HepG2 (cell line): ENCODE data around the gene THBD.

Experiments used
- ATF2 ChIP-seq: sonication (generic); formaldehyde crosslinking; IDR thresholded peaks from 2 replicates; pipeline ENCODE4 v1.4.0; 2020; ENCODE audit warnings: missing genetic modification reagents
- CTCF ChIP-seq: sonication (generic); formaldehyde crosslinking; IDR thresholded peaks from 2 replicates; pipeline ENCODE4 v1.5.0; 2020; ENCODE audit warnings: mild to moderate bottlenecking, missing genetic modification reagents, moderate library complexity
- DPF2 ChIP-seq: sonication (generic); formaldehyde crosslinking; IDR thresholded peaks from 2 replicates; pipeline ENCODE4 v1.4.0; 2020; ENCODE audit warnings: mild to moderate bottlenecking, low read depth, missing genetic modification reagents, borderline replicate concordance
- KAT8 ChIP-seq: IDR thresholded peaks from 2 replicates; pipeline ENCODE4 v1.6.1; 2016; ENCODE audit warnings: missing genetic modification reagents, missing compliant biosample characterization
- MAX ChIP-seq: IDR thresholded peaks from 2 replicates; pipeline ENCODE4 v1.6.1; 2012; ENCODE audit warnings: inconsistent platforms
- MXI1 ChIP-seq: IDR thresholded peaks from 3 replicates; pipeline ENCODE4 v1.6.1; 2012; ENCODE audit warnings: low read depth, low read length, inconsistent platforms, borderline replicate concordance
- RFX5 ChIP-seq: IDR thresholded peaks from 2 replicates; pipeline ENCODE4 v1.6.1; 2011; ENCODE audit warnings: low read depth, low read length, improper control_type of control experiment
- ZNF138 ChIP-seq: sonication (generic); formaldehyde crosslinking; IDR thresholded peaks from 2 replicates; pipeline ENCODE4 v1.5.0; 2020; ENCODE audit warnings: mild to moderate bottlenecking, low read depth, missing genetic modification reagents
- ZNF468 ChIP-seq: sonication (generic); formaldehyde crosslinking; IDR thresholded peaks from 2 replicates; pipeline ENCODE4 v1.8.0; 2022; ENCODE audit warnings: mild to moderate bottlenecking, moderate library complexity, missing genetic modification reagents
- ZNF780A ChIP-seq: sonication (generic); formaldehyde crosslinking; IDR thresholded peaks from 2 replicates; pipeline ENCODE4 v1.8.0; 2022; ENCODE audit warnings: mild to moderate bottlenecking, missing genetic modification reagents, moderate library complexity
- ZSCAN9 ChIP-seq: IDR thresholded peaks from 2 replicates; pipeline ENCODE4 v1.6.1; 2016; ENCODE audit warnings: borderline replicate concordance
- TF ChIP-seq, protein P1 (sequence below), 2 experiments: IDR thresholded peaks; 2 replicates each; pipeline ENCODE4 v1.6.1; 2011 to 2012; ENCODE audit warnings: low read length in 2 of 2, borderline replicate concordance in 1 of 2, low read depth in 1 of 2, mild to moderate bottlenecking in 1 of 2, moderate library complexity in 1 of 2

DNA sequence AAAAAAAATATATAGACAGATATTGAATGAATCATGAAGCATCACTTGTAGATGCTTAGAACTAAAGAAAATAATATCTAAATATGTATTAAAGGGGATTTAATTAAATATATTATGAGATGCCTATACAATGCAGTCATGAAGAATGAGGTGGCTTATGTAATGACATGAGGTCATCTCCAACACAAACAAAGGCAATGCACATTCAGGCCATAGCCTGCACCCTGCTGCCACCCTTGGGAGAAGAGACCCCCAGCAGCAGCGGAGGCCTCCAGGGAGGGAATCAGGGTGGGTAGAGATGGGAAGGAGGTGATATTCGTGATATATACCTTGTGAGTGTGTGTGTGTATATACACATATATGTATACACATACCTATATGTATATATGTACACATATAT lies 40.8 kb downstream of the THBD start:
- TF ChIP-seq KAT8 (CRISPR knock-in tag) = no peak
- no peak for TF ChIP-seq DPF2 (CRISPR knock-in tag)
- no peak for TF ChIP-seq RFX5
- TF ChIP-seq ZNF468 = no peak
- TF ChIP-seq ATF2 (CRISPR knock-in tag) = no peak
- TF ChIP-seq ZNF780A = no peak
- TF ChIP-seq ZNF138 = no peak
- no peak for TF ChIP-seq MAX
- TF ChIP-seq CTCF = no peak
- TF ChIP-seq, protein P1, sequence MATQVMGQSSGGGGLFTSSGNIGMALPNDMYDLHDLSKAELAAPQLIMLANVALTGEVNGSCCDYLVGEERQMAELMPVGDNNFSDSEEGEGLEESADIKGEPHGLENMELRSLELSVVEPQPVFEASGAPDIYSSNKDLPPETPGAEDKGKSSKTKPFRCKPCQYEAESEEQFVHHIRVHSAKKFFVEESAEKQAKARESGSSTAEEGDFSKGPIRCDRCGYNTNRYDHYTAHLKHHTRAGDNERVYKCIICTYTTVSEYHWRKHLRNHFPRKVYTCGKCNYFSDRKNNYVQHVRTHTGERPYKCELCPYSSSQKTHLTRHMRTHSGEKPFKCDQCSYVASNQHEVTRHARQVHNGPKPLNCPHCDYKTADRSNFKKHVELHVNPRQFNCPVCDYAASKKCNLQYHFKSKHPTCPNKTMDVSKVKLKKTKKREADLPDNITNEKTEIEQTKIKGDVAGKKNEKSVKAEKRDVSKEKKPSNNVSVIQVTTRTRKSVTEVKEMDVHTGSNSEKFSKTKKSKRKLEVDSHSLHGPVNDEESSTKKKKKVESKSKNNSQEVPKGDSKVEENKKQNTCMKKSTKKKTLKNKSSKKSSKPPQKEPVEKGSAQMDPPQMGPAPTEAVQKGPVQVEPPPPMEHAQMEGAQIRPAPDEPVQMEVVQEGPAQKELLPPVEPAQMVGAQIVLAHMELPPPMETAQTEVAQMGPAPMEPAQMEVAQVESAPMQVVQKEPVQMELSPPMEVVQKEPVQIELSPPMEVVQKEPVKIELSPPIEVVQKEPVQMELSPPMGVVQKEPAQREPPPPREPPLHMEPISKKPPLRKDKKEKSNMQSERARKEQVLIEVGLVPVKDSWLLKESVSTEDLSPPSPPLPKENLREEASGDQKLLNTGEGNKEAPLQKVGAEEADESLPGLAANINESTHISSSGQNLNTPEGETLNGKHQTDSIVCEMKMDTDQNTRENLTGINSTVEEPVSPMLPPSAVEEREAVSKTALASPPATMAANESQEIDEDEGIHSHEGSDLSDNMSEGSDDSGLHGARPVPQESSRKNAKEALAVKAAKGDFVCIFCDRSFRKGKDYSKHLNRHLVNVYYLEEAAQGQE (IDR thresholded peaks at IDR 0.05; ENCODE audit: borderline replicate concordance in 1 of 2, low read depth in 1 of 2, low read length in 2 of 2) = no peak
- TF ChIP-seq ZSCAN9 (CRISPR knock-in tag) = no peak
- TF ChIP-seq MXI1 = no peak
